Activated CD8-positive, alpha-beta memory T cell treated with anti-CD3 and anti-CD28 coated beads, Interleukin-2, amount 50 U/mL, for 48 hours (primary cell): ENCODE results near the gene GABRE.
"Not testable (repeated sequence)": the region's sequence is repeated elsewhere in the genome, so short reads cannot be mapped to it uniquely, and the experiment has no call there.

Experiments
- DNase-seq: peaks from one replicate; pipeline ENCODE4 v3.0.0-alpha.2; 2020

The GABRE gene

DNA sequence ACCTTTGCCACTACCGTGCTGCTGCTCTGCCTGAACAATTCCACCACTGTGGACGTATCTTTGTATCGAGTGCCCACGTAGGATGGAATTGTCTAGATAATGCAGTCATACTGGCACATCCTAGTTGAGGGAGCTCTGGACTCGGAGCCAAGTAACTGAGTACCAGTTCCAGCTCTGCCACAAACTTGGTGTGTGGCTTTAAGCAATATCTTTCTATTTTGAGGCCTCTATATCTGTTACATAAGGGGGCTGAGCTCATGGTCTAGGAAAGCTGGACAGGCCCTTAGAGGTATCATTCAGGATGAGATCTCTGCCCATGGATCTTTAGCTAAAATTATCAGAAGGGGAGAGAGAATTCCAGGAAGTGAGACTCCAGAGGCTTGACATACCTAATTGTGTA is 12.4 kb downstream of the GABRE start:
- no peak for DNase-seq

DNA sequence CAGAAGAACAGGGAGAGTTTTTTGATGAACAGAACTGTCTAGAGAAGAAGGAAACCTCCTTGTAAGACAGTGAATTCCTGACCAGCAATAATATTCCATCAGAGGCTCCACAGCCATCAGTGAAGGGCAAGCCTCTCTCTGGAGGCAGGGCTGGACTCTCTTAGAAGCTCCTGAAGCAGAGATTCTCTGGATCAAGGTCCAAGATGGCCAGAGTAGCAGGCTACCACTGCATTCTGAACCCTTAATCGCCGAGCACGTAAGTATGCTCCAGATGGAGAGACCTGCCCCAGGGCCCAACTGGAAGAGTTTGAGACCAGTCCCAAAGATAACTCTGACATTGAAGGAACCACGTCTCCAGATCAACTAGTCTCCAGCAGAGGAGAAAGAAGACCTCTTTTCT is 16.4 kb downstream of the GABRE start:
- DNase-seq, result no peak

DNA sequence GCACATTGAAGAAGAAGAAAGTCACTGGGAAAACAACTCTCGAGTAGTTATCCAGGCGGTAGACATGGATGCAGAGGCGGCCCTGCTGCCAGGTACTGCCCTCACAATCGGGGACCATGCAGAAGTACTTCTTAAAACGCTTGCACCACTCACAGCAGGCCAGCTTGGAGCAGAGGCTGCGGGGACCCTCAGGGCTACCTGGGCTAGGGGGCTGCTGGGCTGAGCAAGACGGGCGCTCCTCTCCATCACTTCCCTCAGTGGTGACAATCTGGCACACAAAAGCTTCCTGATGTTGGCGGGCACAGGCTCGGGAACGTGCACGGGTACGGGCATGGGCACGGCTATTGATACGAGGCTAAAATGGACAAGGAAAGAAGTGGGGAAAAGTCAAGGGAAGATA is 19.7 kb downstream of the GABRE start:
- no peak for DNase-seq

DNA sequence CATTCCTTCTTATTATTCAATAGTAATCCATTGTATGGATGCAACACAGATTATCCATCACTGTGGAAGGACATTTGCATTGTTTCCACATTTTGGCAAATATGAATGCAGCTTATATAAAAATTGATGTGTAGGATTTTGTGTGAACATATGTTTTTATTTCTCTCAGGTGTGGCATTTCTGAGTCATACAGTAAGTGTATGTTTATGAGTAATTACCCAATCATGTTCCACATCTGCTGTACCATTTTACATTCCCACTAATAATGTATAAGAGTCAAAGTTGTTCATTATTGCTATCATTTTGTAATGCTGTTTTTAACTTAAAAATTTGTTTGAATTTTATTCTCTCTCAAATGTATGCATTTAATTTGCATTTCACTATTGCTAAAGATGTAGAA is 36.3 kb downstream of the GABRE start:
- no peak for DNase-seq

- DNase-seq, result no peak
Measured at GRCh38 chrX:151935358-151935757, 39.1 kb downstream of the GABRE start.

- DNase-seq, result no peak
Measured at GRCh38 chrX:151929126-151929525, 45.4 kb downstream of the GABRE start.

DNA sequence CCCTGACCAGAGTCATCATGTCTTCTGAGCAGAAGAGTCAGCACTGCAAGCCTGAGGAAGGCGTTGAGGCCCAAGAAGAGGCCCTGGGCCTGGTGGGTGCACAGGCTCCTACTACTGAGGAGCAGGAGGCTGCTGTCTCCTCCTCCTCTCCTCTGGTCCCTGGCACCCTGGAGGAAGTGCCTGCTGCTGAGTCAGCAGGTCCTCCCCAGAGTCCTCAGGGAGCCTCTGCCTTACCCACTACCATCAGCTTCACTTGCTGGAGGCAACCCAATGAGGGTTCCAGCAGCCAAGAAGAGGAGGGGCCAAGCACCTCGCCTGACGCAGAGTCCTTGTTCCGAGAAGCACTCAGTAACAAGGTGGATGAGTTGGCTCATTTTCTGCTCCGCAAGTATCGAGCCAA is 50.8 kb downstream of the GABRE start:
- DNase-seq, result no peak

DNA sequence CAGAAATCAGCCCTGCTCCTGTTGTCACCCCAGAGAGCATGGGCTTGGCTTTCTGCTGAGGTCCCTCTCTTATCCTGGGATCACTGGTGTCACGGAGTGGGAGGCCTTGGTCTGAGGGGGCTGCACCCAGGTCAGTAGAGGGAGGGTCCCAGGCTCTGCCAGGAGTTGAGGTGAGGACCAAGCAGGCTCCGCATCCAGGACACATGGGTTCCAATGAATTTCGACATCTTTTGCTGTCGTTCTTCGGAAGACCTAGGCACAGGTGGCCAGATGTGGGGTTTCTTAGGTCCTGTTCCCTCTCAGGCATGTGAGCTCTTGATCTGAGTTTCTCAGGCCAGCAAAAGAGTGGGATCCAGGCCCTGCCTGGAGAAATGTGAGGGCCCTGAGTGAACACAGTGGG is 51.8 kb downstream of the GABRE start:
- no peak for DNase-seq

GRCh38 chrX:151921866-151922265 is 52.6 kb downstream of the GABRE start:
- DNase-seq, result no peak

DNA sequence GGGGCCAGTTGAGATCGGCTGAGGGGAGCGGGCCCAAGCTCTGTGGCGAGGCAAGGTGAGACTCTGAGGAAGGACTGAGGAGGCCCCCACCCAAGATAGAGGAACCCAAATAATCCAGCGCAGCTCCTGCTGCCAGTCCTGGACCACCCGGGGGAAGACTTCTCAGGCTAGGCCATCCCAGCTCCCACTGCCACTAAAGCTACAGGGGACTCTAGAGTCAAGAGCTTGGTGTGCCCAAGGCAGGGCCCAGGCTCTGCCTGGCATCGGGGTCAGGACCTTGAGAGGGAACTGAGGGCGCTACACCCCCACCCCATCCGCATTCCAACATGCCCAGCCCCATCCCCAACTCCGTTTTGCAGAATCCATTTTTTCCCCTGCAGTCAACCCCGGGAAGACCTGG is 53.2 kb downstream of the GABRE start:
- no peak for DNase-seq

GRCh38 chrX:151920530-151920929 is 53.9 kb downstream of the GABRE start:
- no peak for DNase-seq

GRCh38 chrX:151920101-151920500 is 54.4 kb downstream of the GABRE start:
- no peak for DNase-seq

DNA sequence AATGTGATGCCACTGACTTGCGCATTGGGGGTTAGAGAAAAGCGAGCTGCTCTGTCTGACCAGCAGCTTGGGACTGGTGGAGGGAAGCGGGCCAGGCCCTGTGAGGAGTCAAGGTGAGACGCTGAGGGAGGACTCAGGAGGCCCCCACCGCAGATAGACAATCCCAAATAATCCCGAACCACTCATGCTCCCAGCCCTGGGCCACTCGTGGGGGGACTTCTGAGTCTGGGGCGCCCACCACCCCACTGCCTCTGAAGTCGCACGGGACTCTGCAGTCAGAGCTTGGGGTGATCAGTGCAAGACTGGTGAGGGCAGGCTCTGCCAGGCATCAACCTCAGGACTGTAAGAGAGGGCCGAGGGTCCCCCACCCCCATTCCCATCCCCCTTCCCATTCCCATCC is 54.9 kb downstream of the GABRE start:
- DNase-seq, result no peak

- DNase-seq, result not testable (repeated sequence)
Measured at GRCh38 chrX:151918736-151919135, 55.7 kb downstream of the GABRE start.

DNA sequence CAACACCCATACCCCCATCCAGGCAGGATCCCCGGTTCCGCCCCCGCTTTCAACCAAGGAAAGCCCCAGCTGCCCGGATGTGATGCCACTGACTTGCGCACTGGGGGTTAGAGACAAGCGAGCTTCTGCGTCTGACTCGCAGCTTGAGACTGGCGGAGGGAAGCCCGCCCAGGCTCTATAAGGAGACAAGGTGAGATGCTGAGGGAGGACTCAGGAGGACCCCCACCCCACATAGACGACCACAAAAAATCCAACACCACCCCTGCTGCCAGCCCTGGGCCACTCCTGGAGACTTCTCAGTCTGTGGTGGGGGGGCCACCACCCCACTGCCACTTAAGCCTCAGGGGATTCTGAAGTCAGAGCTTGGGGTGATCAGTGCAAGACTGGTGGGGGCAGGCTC is 61.7 kb downstream of the GABRE start, which contains the start of gene MAGEA4:
MAGEA4 (plus strand) TSS at position 110 of the 400 bp plus-strand sequence. CDS start 10,776 bp downstream, outside the sequence.
- DNase-seq, result no peak

- no peak for DNase-seq
Measured at GRCh38 chrX:151912221-151912620, 62.3 kb downstream of the GABRE start.

GRCh38 chrX:151904989-151905388 is 69.5 kb downstream of the GABRE start:
- DNase-seq, result no peak
